Neutrophil (primary cell): Measurements from ENCODE around the gene CAPN8.
"Not testable (repeated sequence)": the region's sequence is repeated elsewhere in the genome, so short reads cannot be mapped to it uniquely, and the experiment has no call there.

ENCODE experiments used
- H3K27ac ChIP-seq: fragments of 200-600 bp; sonication (generic); 2 replicates; pipeline ENCODE4 v1.5.1; 2016; ENCODE audit warnings: mild to moderate bottlenecking, moderate library complexity
- H3K27me3 ChIP-seq: fragments of 200-600 bp; sonication (generic); 2 replicates; pipeline ENCODE4 v1.6.0; 2016; ENCODE audit warnings: mild to moderate bottlenecking
- H3K36me3 ChIP-seq: fragments of 200-600 bp; sonication (generic); 2 replicates; pipeline ENCODE4 v1.5.1; 2017
- H3K4me1 ChIP-seq, 2 experiments: fragments of 200-600 bp in 1 of 2; sonication (generic) in 1 of 2; 1 replicate in 1 of 2; 2 replicates in 1 of 2; pipeline versions ENCODE4 v1.5.1 to v1.6.1; 2013 to 2016; ENCODE audit warnings: low read depth in 1 of 2, low read length in 1 of 2, mild to moderate bottlenecking in 1 of 2, moderate library complexity in 1 of 2; ENCODE audit not compliant: control insufficient read depth in 1 of 2, insufficient read depth in 1 of 2
- H3K4me3 ChIP-seq, 2 experiments: fragments of 200-600 bp in 1 of 2; sonication (generic) in 1 of 2; 1 replicate in 1 of 2; 2 replicates in 1 of 2; pipeline ENCODE4 v1.5.1; 2013 to 2016; ENCODE audit warnings: low read depth in 1 of 2, low read length in 1 of 2, mild to moderate bottlenecking in 1 of 2, moderate library complexity in 1 of 2
- H3K9me3 ChIP-seq: fragments of 200-600 bp; sonication (generic); 2 replicates; pipeline ENCODE4 v1.5.1; 2016
- TF ChIP-seq, protein P1 (sequence below): fragments of 200-600 bp; sonication (generic); IDR thresholded peaks from 2 replicates; pipeline ENCODE4 v1.5.1; 2016; ENCODE audit warnings: antibody characterized with exemption

Gene CAPN8

GRCh38 chr1:223520200-223520599, 145.3 kb downstream of the CAPN8 start:
- H3K27me3 ChIP-seq, result peaks cover 10% of the 10 kb centered on the region
- H3K4me3 ChIP-seq, result no peak overlapping the region
- no peaks in the 10 kb centered on the region for H3K36me3 ChIP-seq
- H3K4me1 ChIP-seq, result no peaks in the 10 kb centered on the region
- no peaks in the 10 kb centered on the region for H3K9me3 ChIP-seq
- H3K27ac ChIP-seq, result no peak overlapping the region
- TF ChIP-seq, protein P1, sequence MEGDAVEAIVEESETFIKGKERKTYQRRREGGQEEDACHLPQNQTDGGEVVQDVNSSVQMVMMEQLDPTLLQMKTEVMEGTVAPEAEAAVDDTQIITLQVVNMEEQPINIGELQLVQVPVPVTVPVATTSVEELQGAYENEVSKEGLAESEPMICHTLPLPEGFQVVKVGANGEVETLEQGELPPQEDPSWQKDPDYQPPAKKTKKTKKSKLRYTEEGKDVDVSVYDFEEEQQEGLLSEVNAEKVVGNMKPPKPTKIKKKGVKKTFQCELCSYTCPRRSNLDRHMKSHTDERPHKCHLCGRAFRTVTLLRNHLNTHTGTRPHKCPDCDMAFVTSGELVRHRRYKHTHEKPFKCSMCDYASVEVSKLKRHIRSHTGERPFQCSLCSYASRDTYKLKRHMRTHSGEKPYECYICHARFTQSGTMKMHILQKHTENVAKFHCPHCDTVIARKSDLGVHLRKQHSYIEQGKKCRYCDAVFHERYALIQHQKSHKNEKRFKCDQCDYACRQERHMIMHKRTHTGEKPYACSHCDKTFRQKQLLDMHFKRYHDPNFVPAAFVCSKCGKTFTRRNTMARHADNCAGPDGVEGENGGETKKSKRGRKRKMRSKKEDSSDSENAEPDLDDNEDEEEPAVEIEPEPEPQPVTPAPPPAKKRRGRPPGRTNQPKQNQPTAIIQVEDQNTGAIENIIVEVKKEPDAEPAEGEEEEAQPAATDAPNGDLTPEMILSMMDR, result no peak

GRCh38 chr1:223519116-223519515, 146.4 kb downstream of the CAPN8 start:
- H3K9me3 ChIP-seq, result no peaks in the 10 kb centered on the region
- H3K4me3 ChIP-seq, result no peak overlapping the region
- H3K27ac ChIP-seq, result no peak overlapping the region
- H3K27me3 ChIP-seq, result peaks cover 10% of the 10 kb centered on the region
- H3K4me1 ChIP-seq, result no peaks in the 10 kb centered on the region
- TF ChIP-seq, protein P1, result no peak
- no peaks in the 10 kb centered on the region for H3K36me3 ChIP-seq

GRCh38 chr1:223518553-223518952, 146.9 kb downstream of the CAPN8 start:
- not testable (repeated sequence) for H3K4me1 ChIP-seq, H3K9me3 ChIP-seq, H3K27ac ChIP-seq, H3K27me3 ChIP-seq, H3K4me3 ChIP-seq, H3K36me3 ChIP-seq

GRCh38 chr1:223515926-223516325, 149.6 kb downstream of the CAPN8 start:
- Histone ChIP-seq H3K9me3 (no peaks in the 10 kb centered on the region), H3K4me1 (no peaks in the 10 kb centered on the region), H3K36me3 (no peaks in the 10 kb centered on the region), H3K4me3 (no peak overlapping the region), H3K27ac (no peak overlapping the region), H3K27me3 (peaks cover 7% of the 10 kb centered on the region)
- TF ChIP-seq, protein P1, result no peak

- no peaks in the 10 kb centered on the region for H3K36me3 ChIP-seq
- H3K4me3 ChIP-seq, result no peak overlapping the region
- H3K27me3 ChIP-seq, result peaks cover 7% of the 10 kb centered on the region
- H3K27ac ChIP-seq, result no peak overlapping the region
- H3K9me3 ChIP-seq, result no peaks in the 10 kb centered on the region
- no peaks in the 10 kb centered on the region for H3K4me1 ChIP-seq
- TF ChIP-seq, protein P1, result no peak
Observed at GRCh38 chr1:223515421-223515820, 150.1 kb downstream of the CAPN8 start.

- TF ChIP-seq, protein P1, result no peak
- Histone ChIP-seq H3K4me1 (no peaks in the 10 kb centered on the region), H3K27ac (no peak overlapping the region), H3K4me3 (no peak overlapping the region), H3K27me3 (peaks cover 7% of the 10 kb centered on the region), H3K36me3 (no peaks in the 10 kb centered on the region), H3K9me3 (no peaks in the 10 kb centered on the region)
Observed at GRCh38 chr1:223514644-223515043, 150.9 kb downstream of the CAPN8 start.
